Adrenal gland (tissue), 12 donors: ENCODE data around the gene NBAS. TPM values are rescaled to one million over a fixed set of nuclear protein-coding genes. Genes with fewer than 3 reads are reported as not detected.

Experiments
- DNase-seq, 7 donors: peaks; one replicate each; pipeline ENCODE4 v3.0.0-alpha.2; 2019 to 2020
- H3K27ac ChIP-seq, 5 donors: fragments of 200-600 bp; sonication (generic) in 4 of 5; 1 replicate in 3 of 5; 2 replicates in 2 of 5; pipeline versions ENCODE4 v1.5.1 to v1.8.0; 2016 to 2020; ENCODE audit warnings: mild to moderate bottlenecking in 1 of 5
- H3K27me3 ChIP-seq: fragments of 200-600 bp; 2 replicates; pipeline ENCODE4 v1.8.0; 2021
- H3K36me3 ChIP-seq, 2 donors: fragments of 200-600 bp; replicated peaks in 1 of 2; 1 replicate in 1 of 2; 2 replicates in 1 of 2; pipeline versions ENCODE4 v1.5.1 to v1.8.0; 2018 to 2022
- H3K4me1 ChIP-seq, 2 donors: fragments of 200-600 bp; replicated peaks in 1 of 2; 1 replicate in 1 of 2; 2 replicates in 1 of 2; pipeline versions ENCODE4 v1.5.1 to v1.8.0; 2018 to 2021
- H3K4me3 ChIP-seq, 4 donors: fragments of 200-600 bp; sonication (generic) in 3 of 4; one replicate each; pipeline ENCODE4 v1.5.1; 2016 to 2018
- H3K9me3 ChIP-seq, 3 donors: fragments of 200-600 bp; sonication (generic) in 1 of 3; replicated peaks in 1 of 3; 1 replicate in 2 of 3; 2 replicates in 1 of 3; pipeline versions ENCODE4 v1.5.1 to v1.8.0; 2016 to 2021
- CTCF ChIP-seq, 6 experiments: fragments of 450-650 bp in 4 of 6; fragments of 200-600 bp in 2 of 6; sonication (generic) in 1 of 6; IDR thresholded peaks; 1 replicate in 5 of 6; 2 replicates in 1 of 6; pipeline versions ENCODE4 v1.5.1 to v1.8.0; 2016 to 2021; ENCODE audit warnings: antibody characterized with exemption in 6 of 6, mild to moderate bottlenecking in 2 of 6, moderate library complexity in 1 of 6
- POLR2A ChIP-seq, 2 donors: fragments of 450-650 bp; IDR thresholded peaks; one replicate each; pipeline ENCODE4 v1.6.1; 2017; ENCODE audit warnings: antibody characterized with exemption in 2 of 2, mild to moderate bottlenecking in 2 of 2, moderate library complexity in 1 of 2
- WGBS, 4 donors: extraction: QIAGEN DNeasy Blood & Tissue Kit in 2 of 4; methylation state at CpG; one replicate each; pipeline versions ENCODE4 v1.1.5 to v1.1.7; 2013 to 2017; 5-methylcytosine and 5-hydroxymethylcytosine counted together
- intact Hi-C, 2 donors: fragments of 100-400 bp; cut with DNase I; formaldehyde crosslinking; loops; one replicate each; pipeline versions ENCODE4 v1.14.1 to v1.15.0; 2022 to 2023
- polyA plus RNA-seq, 3 donors: library from polyadenylated mRNA; stranded (reverse); fragments of 200-250 nt in 2 of 3; fragments of 350-450 nt in 1 of 3; fragmentation: Illumina TruSeq in 1 of 3; extraction: RNeasy Lipid Tissue Mini Kit (QIAGEN cat#74804) in 1 of 3; gene quantifications; one replicate each; pipeline ENCODE4 v1.2.3, GENCODE V29; 2013 to 2014
- total RNA-seq, 9 donors: library from RNA; depleted of rRNA in 4 of 9; stranded (reverse); fragments of >200 nt in 4 of 9; fragments of 120-200 nt in 1 of 9; fragmentation: NEBNext Ultra II Directional in 1 of 9; extraction: Animal tissue kit (Norgen Biotek cat#: 25700) in 1 of 9; gene quantifications; one replicate each; pipeline versions ENCODE4 v1.1.0 to v1.2.4, GENCODE V29; 2013 to 2023
- donor health status: healthy with polysubstance abuse.
- donor health status: Bipolar disorder and iron deficiency.
- donor health status: DM: yes; HTN: yes; CAD: no.
- donor health status: DM: no; HTN: no; CAD: no.
- donor health status: DM: no; HTN: no; CAD: no.
- donor health status: DM: yes; HTN: yes; CAD: no.

Gene NBAS
- total and polyA plus RNA-seq, 12 donors: 22.0 to 62.4 (median 46.2) TPM

GRCh38 chr2:15272942-15273341 lies 288.2 kb downstream of the NBAS start:
- Histone ChIP-seq H3K27ac (no peak overlapping the region), H3K4me3 (no peak overlapping the region), H3K36me3 (peaks cover 0 to 12% of the 10 kb centered on the region in 2 donors), H3K27me3 (no peaks in the 10 kb centered on the region), H3K9me3 (no peaks in the 10 kb centered on the region), H3K4me1 (no peaks in the 10 kb centered on the region)
- no peak for DNase-seq
- intact Hi-C loops: no loop called here
- WGBS, 4 donors: 81 to 99% (median 88%) methylated on average over 4 of the region's 4 CpGs
- no peak for TF ChIP-seq POLR2A (IDR thresholded peaks at IDR 0.05)
- no peak for TF ChIP-seq CTCF (IDR thresholded peaks at IDR 0.05)

DNA sequence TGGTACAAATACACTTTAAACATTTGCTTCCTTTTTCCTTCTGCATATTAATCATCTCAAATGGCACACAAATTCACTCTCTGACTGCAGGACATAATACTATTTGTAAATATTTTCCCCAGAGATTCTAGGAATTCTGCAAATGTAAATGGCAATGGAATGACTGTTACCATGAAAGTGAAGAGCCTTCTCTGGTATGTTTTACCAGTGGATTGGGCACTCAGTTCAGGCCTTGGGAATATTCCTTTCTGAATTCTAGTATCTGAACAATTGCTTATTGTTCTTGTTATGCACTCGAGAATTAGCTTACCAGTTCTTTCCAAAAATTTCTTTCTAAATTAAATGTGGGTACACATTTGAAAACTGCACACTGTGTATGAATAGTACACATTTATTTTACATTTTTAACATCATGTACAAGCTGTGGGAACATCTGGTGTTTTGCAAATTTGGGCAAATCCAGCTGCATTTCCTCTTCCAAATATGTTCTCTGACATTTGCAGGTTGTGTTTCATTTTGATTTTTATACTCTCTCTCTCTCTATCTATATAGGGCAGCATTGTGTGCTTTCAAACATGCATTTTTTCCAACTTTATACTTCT lies 289.1 kb downstream of the NBAS start:
- no peak overlapping the region for H3K27ac ChIP-seq
- H3K4me1 ChIP-seq: no peaks in the 10 kb centered on the region
- intact Hi-C loops: no loop called here
- no peaks in the 10 kb centered on the region for H3K9me3 ChIP-seq
- peaks cover 0 to 12% of the 10 kb centered on the region in 2 donors for H3K36me3 ChIP-seq
- H3K4me3 ChIP-seq: no peak overlapping the region
- WGBS, 4 donors: 86 to 92% (median 88%) methylated on average over 1 of the region's 1 CpG
- H3K27me3 ChIP-seq: no peaks in the 10 kb centered on the region
- DNase-seq: no peak
- TF ChIP-seq CTCF (IDR thresholded peaks at IDR 0.05) (no peak), POLR2A (IDR thresholded peaks at IDR 0.05) (no peak)

- no peak overlapping the region for H3K27ac ChIP-seq
- H3K9me3 ChIP-seq: no peaks in the 10 kb centered on the region
- intact Hi-C loops: no loop called here
- H3K27me3 ChIP-seq: no peaks in the 10 kb centered on the region
- TF ChIP-seq POLR2A (IDR thresholded peaks at IDR 0.05): no peak
- TF ChIP-seq CTCF (IDR thresholded peaks at IDR 0.05): no peak
- 79 to 83% (median 82%) methylated on average over 3 of the region's 3 CpGs for WGBS, 4 donors
- H3K36me3 ChIP-seq: peaks cover 0 to 12% of the 10 kb centered on the region in 2 donors
- DNase-seq: no peak
- H3K4me3 ChIP-seq: no peak overlapping the region
- H3K4me1 ChIP-seq: no peaks in the 10 kb centered on the region
Measured at GRCh38 chr2:15271276-15271675, 289.9 kb downstream of the NBAS start.

- Histone ChIP-seq H3K27ac (no peak overlapping the region), H3K36me3 (no peaks in the 10 kb centered on the region), H3K9me3 (no peaks in the 10 kb centered on the region), H3K27me3 (no peaks in the 10 kb centered on the region), H3K4me1 (no peaks in the 10 kb centered on the region), H3K4me3 (no peak overlapping the region)
- TF ChIP-seq POLR2A (IDR thresholded peaks at IDR 0.05) (no peak), CTCF (IDR thresholded peaks at IDR 0.05) (no peak)
- intact Hi-C loops: no loop called here
- DNase-seq: no peak
- 87 to 92% (median 89%) methylated on average over 4 of the region's 4 CpGs for WGBS, 4 donors
Measured at GRCh38 chr2:15269043-15269442, 292.1 kb downstream of the NBAS start.
